HG02623 (cell line): ENCODE measurements around the gene RTEL1.
"Not testable (repeated sequence)": the region's sequence is repeated elsewhere in the genome, so short reads cannot be mapped to it uniquely, and the experiment has no call there.

Source experiments
- ATAC-seq: cut with Tn5 transposase; IDR thresholded peaks from one replicate; pipeline ENCODE4 v1.9.1; 2021; ENCODE audit warnings: moderate library complexity; ENCODE audit not compliant: unreplicated experiment

Gene RTEL1

GRCh38 chr20:63708301-63709148 lies 50.4 kb downstream of the RTEL1 start:
- peak; percentile 11 for ATAC-seq

DNA sequence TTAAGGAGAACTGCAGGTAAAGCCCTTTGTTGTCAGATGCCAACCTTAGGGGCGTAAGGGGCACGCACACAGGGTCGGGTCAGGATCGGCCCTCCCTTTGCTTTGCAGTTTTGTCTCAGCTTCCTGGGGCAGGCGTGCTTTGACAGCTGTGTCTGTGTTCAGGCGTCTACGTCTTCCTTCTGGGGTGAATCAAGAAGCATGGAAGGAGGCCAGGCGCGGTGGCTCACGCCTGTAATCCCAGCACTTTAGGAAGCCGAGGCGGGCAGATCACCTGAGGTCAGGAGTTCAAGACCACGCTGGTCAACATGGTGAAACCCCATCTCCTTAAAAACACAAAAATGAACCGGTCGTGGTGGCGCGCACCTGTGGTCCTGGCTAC lies 51.0 kb downstream of the RTEL1 start:
- ATAC-seq = no peak

DNA sequence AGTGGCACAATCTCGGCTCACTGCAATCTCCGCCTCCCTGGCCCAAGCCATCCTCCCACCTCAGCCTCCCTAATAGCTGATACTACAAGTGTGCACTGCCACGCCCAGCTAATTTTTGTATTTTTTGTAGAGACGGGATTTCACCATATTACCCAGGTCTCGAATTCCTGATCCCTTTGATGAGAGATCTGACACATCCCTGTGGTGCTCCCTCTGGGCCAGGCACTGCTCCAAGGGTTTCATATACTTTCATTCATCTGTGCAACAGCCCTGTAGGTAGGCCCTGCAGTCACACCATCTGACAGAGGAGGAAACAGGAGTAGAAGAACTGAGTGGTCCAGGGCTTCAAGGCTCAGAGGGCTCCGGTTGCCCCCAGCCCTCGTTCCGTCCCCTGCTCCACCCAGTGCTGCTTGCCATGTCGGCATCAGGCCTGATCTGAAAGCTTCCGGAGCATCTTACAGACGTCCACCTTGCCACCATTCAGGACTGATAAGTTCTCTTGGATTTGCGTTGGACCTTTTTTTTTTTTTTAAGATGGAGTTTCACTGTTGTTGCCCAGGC lies 53.1 kb downstream of the RTEL1 start:
- ATAC-seq = no peak

DNA sequence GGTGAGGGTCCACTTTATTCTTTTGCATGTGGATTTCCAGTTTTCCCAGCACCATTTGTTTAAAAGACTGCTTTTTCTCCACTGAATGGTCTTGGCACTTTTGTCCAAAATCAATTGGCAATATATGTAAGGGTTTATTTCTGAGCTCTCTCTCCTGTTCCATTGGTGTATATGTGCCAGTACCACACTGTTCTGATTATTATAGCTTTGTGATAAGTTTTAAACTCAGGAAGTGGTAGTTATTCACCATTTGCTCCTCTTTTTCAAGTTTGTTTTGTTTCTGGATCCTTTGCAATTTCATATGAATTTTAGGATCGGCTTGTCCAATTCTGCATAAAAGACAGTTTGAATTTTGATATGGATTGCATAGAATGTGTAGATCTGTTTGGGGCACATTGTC lies 54.1 kb downstream of the RTEL1 start:
- no peak for ATAC-seq

DNA sequence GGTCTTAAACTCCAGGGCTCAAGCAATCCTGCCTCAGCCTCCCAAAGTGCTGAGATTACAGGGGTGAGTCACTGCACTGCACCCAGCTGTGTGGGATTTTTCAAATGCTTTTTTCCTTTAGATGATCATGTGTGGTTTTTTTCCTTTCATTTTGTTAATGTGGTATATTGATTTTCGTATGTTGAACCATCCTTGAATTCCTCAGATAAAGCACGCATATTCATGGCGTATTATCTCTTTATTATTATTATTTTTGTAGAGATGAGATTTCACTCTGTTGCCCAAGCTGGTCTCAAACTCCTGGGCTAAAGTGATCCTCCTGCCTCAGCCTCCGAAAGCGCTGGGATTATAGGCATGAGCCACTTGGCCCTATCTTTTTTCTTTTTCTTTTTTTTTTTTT lies 56.7 kb downstream of the RTEL1 start:
- no peak for ATAC-seq

- ATAC-seq = no peak
Measured at GRCh38 chr20:63718996-63719395, 60.9 kb downstream of the RTEL1 start.

DNA sequence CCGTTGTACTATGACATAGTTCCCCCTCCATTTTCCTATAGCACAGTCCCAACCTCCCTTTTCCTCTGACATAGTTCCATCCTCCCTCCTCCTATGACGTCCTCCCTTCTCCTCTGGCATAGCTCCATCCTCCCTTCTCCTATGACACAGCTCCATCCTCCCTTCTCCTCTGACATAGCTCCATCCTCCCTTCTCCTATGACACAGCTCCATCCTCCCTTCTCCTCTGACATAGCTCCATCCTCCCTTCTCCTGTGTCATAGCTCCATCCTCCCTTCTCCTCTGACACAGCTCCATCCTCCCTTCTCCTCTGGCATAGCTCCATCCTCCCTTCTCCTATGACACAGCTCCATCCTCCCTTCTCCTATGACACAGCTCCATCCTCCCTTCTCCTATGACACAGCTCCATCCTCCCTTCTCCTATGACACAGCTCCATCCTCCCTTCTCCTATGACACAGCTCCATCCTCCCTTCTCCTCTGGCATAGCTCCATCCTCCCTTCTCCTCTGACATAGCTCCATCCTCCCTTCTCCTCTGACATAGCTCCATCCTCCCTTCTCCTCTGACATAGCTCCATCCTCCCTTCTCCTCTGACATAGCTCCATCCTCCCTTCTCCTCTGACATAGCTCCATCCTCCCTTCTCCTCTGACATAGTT lies 65.0 kb downstream of the RTEL1 start:
- ATAC-seq = not testable (repeated sequence)

- ATAC-seq = not testable (repeated sequence)
Measured at GRCh38 chr20:63730189-63730733, 72.1 kb downstream of the RTEL1 start.

DNA sequence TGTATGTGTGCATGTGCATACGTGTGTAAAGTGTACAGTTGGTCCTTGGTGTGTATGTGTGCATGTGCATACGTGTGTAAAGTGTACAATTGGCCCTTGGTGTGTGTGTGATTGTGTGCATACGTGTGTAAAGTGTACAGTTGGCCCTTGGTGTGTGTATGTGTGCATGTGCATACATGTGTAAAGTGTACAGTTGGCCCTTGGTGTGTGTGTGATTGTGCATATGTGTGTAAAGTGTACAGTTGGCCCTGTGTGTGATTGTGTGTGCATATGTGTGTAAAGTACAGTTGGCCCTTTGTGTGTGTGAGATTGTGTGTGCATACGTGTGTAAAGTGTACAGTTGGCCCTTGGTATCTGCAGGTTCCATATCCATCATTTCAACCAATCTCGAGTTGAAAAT lies 73.3 kb downstream of the RTEL1 start:
- no peak for ATAC-seq

GRCh38 chr20:63732118-63733095 lies 74.3 kb downstream of the RTEL1 start:
- ATAC-seq = no peak

DNA sequence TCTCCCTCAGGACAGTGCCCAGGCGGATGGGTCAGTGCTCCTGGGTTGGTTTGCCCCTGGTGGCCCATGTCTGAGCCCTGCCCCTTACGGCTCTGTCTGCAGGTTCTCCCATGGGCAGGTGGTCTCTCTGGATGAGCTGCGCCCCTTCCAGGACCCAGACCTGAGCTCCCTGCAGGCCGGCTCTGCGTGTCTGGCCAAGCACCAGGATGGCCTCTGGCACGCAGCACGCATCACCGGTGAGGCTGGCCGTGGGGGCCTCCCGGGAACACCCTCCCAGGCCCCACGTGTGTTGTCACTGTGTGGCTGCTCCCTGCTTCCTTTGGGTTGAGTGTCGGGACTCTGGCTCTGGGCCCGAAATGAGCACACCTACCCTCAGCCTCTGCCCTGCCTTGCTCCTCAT lies 75.0 kb downstream of the RTEL1 start:
- no peak for ATAC-seq

- ATAC-seq = no peak
Measured at GRCh38 chr20:63733579-63734081, 75.5 kb downstream of the RTEL1 start.

GRCh38 chr20:63734111-63734945 lies 76.2 kb downstream of the RTEL1 start:
- no peak for ATAC-seq

DNA sequence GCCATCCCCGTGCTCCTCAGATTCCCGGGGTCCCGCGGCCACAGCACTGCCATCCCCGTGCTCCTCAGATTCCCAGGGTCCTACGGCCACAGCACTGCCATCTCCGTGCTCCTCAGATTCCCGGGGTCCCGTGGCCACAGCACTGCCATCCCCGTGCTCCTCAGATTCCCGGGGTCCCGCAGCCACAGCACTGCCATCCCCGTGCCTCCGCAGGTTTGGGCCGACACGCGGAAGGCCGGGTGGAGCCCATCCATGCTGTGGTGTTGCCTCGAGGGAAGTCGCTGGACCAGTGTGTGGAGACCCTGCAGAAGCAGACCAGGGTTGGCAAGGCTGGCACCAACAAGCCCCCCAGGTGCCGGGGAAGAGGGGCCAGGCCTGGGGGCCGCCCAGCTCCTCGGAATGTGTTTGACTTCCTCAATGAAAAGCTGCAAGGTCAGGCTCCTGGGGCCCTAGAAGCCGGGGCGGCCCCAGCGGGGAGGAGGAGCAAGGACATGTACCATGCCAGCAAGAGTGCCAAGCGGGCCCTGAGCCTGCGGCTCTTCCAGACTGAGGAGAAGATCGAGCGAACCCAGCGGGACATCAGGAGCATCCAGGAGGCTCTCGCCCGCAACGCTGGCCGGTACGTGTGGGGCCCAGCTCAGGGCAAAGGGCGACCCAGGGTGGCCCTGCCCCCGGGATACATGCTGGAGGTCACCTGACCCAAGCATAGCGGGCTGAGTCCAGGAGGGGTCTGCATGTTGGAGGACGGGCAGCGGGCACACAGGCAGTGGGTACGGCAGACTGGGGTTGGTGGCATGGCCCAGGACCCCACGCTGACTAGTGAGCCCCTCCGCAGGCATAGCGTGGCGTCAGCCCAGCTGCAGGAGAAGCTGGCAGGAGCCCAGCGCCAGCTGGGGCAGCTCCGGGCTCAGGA lies 77.1 kb downstream of the RTEL1 start:
- ATAC-seq = no peak

DNA sequence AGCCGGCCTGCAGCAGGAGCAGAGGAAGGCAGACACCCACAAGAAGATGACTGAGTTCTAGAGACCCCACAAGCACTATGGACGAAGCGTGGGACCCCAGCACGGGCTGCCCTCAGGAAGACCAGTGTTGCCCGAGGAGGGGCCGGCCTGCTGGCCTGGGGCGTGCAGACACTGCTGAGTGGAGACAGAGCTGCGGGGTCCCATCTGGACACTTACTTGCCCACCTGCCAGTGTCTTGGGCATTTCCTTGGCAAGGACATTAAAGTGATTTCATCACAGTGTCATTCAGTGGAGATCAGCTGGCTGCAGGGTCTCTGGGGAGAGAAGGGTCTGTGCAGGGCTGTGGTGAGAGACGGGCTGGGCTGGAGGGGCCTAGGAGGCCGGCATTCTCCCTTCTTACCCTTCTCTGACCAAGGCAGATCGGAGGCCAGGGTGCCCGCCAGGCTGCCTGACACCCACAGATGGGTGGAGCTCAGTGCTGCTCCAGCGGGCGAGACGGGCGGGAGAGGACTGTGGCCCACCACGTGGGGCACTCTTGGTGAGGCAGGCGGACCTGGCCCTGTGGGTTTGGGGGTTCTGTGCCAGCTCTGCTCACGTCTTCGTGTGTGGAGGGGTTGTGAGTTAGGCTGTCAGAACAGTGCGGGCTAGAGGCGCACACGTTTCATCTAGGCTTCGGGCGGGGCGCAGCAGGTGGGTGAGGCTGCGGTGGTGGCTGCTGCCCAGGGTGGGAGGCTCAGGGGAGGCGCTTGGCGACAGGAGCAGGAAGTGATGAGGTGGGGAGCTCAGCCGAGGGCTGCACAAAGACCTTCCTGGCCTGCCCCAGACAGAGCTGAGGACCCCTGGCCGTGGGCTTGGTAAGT lies 78.0 kb downstream of the RTEL1 start, which contains the start of gene LIME1:
Gene LIME1 (plus strand): TSS at position 806 of the 860 bp plus-strand sequence. CDS start 886 bp downstream, outside the sequence.
- ATAC-seq = no peak

DNA sequence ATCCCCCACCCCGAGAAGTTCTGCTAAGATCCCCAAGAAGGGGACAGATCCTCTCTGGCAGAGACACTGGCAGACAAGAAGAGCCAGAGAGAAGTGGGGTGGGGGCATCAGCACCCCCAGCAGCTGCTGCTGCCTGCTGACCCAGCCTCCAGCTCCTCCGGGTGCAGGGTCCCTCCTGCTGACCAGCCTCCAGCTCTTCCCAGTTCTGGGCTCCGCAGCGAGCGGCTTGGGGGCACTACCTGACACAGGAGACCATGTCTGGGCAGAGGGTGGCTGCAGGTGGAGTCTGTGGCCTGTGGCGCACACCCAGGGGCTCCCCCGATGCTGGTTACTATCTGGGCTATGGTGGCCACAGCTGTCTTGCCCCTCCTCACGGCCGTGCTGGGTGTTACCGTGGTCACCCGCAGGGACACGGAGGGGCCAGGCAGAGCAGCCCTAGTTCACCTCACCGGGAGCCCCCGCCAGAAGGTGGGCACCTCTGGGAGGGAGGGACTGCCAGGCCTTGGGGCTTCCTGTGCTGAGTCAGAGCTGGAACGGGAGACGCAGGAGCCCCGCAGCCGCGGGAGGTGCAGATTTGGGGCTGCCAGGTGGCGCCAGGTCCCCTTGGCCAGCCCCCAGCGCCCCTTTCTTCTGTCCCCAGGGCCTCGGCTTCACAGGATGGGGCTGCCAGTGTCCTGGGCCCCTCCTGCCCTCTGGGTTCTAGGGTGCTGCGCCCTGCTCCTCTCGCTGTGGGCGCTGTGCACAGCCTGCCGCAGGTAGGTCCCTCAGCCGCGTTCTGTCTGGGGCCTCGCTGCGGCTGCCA lies 79.0 kb downstream of the RTEL1 start:
- no peak for ATAC-seq

DNA sequence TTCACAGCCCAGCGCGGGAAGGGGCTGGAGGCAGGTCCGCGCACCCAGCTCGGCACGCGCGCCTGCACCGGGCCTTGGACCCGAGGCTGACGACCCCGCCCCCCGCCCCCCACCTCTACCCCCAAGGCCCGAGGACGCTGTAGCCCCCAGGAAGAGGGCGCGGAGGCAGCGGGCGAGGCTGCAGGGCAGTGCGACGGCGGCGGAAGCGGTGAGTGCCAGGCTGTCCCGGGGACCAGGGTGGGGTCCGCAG lies 79.5 kb downstream of the RTEL1 start:
- ATAC-seq = no peak
